Smooth muscle cell (in vitro differentiated cells): ENCODE data around the gene FADS2. TPM values are rescaled to one million over a fixed set of nuclear protein-coding genes. Genes with fewer than 3 reads are reported as not detected.

Source experiments
- DNase-seq: peaks from one replicate; lab custom pipeline; 2025; ENCODE audit not compliant: unreplicated experiment; lab: John Stamatoyannopoulos, UW
- H2AFZ ChIP-seq: fragments of 200-600 bp; sonication (generic); 2 replicates; pipeline ENCODE4 v1.6.0; 2016; ENCODE audit warnings: antibody characterized with exemption, low read depth, mild to moderate bottlenecking
- H3F3A ChIP-seq: fragments of 200-600 bp; sonication (generic); 2 replicates; pipeline ENCODE4 v1.6.0; 2017; ENCODE audit warnings: antibody characterized with exemption, low read depth
- H3K27ac ChIP-seq: fragments of 200-600 bp; sonication (generic); 2 replicates; pipeline ENCODE4 v1.5.1; 2016; ENCODE audit warnings: low read depth, mild to moderate bottlenecking
- H3K27me3 ChIP-seq: fragments of 200-600 bp; sonication (generic); 2 replicates; pipeline ENCODE4 v1.6.1; 2016; ENCODE audit warnings: low read depth, mild to moderate bottlenecking
- H3K36me3 ChIP-seq: fragments of 200-600 bp; sonication (generic); 2 replicates; pipeline ENCODE4 v1.5.1; 2016; ENCODE audit warnings: low read depth
- H3K4me1 ChIP-seq: fragments of 200-600 bp; sonication (generic); 2 replicates; pipeline ENCODE4 v1.5.1; 2016; ENCODE audit warnings: low read depth
- H3K4me2 ChIP-seq: fragments of 200-600 bp; sonication (generic); 2 replicates; pipeline ENCODE4 v1.6.0; 2016; ENCODE audit warnings: mild to moderate bottlenecking
- H3K4me3 ChIP-seq: fragments of 200-600 bp; sonication (generic); 2 replicates; pipeline ENCODE4 v1.5.1; 2016; ENCODE audit warnings: mild to moderate bottlenecking
- H3K79me2 ChIP-seq: fragments of 200-600 bp; sonication (generic); 2 replicates; pipeline ENCODE4 v1.6.0; 2016; ENCODE audit warnings: low read depth, mild to moderate bottlenecking
- H3K9ac ChIP-seq: fragments of 200-600 bp; sonication (generic); 2 replicates; pipeline ENCODE4 v1.6.0; 2016; ENCODE audit warnings: low read depth
- H3K9me3 ChIP-seq: fragments of 200-600 bp; sonication (generic); replicated peaks from 2 replicates; pipeline ENCODE4 v1.5.1; 2016; ENCODE audit warnings: low read depth
- H4K20me1 ChIP-seq: fragments of 200-600 bp; sonication (generic); 2 replicates; pipeline ENCODE4 v1.6.0; 2016; ENCODE audit warnings: low read depth
- WGBS: methylation state at CpG from one replicate; pipeline ENCODE4 v1.1.7; 2016; ENCODE audit warnings: low lambda C conversion rate; 5-methylcytosine and 5-hydroxymethylcytosine counted together
- polyA plus RNA-seq: library from polyadenylated mRNA; unstranded; fragments of >200 nt; fragmentation: Nextera tagmentation; extraction: Ambion mirVana; gene quantifications from 2 replicates; pipeline ENCODE4 v1.2.1, GENCODE V29; 2016
- total RNA-seq: library from RNA; depleted of rRNA; stranded (reverse); fragments of >200 nt; gene quantifications from 2 replicates; pipeline ENCODE4 v1.2.3, GENCODE V29; 2014
- TF ChIP-seq, protein P1 (sequence below): fragments of 200-600 bp; sonication (generic); IDR thresholded peaks from 2 replicates; pipeline ENCODE4 v1.5.1; 2017; ENCODE audit warnings: borderline replicate concordance, mild to moderate bottlenecking, antibody characterized with exemption; ENCODE audit not compliant: insufficient read depth, poor library complexity, severe bottlenecking

The FADS2 gene
- total and polyA plus RNA-seq, 2 experiments from 2014 or later = 279 to 495 TPM

DNA sequence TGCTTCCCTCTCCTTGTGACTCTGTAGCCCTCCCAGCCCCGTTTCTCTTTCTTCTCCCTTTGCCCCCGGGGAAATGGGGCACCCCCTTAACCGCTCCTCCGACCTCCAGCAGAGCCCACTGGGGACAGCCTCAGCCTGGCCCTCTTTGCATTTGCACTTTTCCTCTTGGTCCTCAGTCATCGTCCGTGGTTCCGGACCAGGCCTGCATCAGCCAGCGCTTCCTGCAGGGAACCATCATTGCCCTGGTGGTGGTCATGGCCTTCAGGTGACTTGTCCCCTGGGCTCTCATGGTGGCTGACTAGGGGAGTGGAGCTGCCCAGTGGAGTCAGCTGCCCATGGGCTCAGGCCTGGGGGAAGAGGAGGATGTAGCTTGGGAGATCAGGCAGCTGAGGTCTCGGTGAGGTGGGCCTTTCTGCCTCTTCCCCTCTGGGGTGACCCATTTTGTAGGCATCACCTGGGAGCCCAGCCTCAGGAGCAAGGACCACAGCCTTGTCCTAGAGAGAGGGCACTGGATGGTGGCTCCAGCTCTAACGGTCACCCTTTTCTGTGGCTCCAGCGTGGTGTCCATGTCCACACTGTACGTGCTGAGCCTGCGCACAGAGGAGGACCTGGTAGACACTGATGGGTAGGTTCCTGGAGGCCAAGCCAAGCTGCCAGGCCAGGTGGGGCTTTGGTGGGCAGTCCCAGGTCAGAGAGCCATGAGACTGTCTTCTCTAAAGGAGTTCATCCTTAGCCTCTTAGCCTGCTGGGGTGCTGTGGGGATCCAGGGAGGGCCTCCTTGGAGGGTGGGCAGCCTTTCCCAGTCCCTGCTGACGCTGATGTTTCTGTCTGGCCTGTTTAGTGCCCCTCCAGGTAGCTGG is 48.2 kb upstream of the FADS2 start:
- H3K4me2 ChIP-seq = no peak overlapping the region
- no peaks in the 10 kb centered on the region for H3K79me2 ChIP-seq
- no peak overlapping the region for H3K27ac ChIP-seq
- no peaks in the 10 kb centered on the region for H3K9me3 ChIP-seq
- WGBS = 94% methylated on average over 14 of the region's 14 CpGs
- no peaks in the 10 kb centered on the region for H3F3A ChIP-seq
- no peak overlapping the region for H3K4me3 ChIP-seq
- no peak overlapping the region for H3K9ac ChIP-seq
- no peaks in the 10 kb centered on the region for H3K27me3 ChIP-seq
- H4K20me1 ChIP-seq = peaks cover 10% of the 10 kb centered on the region
- no peak overlapping the region for H2AFZ ChIP-seq
- H3K4me1 ChIP-seq = no peaks in the 10 kb centered on the region
- DNase-seq = no peak
- H3K36me3 ChIP-seq = no peaks in the 10 kb centered on the region
- TF ChIP-seq, protein P1, sequence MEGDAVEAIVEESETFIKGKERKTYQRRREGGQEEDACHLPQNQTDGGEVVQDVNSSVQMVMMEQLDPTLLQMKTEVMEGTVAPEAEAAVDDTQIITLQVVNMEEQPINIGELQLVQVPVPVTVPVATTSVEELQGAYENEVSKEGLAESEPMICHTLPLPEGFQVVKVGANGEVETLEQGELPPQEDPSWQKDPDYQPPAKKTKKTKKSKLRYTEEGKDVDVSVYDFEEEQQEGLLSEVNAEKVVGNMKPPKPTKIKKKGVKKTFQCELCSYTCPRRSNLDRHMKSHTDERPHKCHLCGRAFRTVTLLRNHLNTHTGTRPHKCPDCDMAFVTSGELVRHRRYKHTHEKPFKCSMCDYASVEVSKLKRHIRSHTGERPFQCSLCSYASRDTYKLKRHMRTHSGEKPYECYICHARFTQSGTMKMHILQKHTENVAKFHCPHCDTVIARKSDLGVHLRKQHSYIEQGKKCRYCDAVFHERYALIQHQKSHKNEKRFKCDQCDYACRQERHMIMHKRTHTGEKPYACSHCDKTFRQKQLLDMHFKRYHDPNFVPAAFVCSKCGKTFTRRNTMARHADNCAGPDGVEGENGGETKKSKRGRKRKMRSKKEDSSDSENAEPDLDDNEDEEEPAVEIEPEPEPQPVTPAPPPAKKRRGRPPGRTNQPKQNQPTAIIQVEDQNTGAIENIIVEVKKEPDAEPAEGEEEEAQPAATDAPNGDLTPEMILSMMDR = no peak

DNA sequence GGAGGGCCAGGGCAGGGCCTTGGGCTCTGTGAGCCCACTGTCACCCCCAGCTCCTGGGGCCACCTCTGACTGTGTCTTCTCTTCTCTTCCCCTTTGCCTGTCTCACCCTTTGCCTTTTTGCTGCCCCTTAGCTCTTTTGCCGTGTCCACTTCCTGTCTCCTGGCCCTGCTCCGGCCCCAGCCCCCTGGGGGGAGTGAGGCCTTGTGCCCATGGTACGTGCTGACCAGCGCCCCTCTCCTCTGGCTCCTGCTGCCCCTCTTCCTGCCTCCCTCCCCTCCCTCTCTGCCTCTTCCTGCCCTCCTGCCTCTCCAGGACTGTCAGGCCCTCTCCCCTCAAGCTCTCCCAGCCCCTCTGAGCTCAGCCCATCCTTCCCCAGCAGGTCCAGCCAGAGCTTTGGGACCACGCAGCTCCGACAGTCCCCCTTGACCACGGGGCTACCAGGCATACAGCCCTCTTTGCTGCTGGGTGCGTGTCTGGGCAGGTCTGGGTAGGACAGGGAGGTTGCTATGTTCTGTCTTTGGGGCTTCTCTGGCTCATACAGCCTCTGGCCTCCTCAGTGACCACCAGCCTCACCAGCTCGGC is 47.4 kb upstream of the FADS2 start:
- Histone ChIP-seq H3K4me3 (no peak overlapping the region), H3K4me1 (no peaks in the 10 kb centered on the region), H3K79me2 (no peaks in the 10 kb centered on the region), H3K27me3 (no peaks in the 10 kb centered on the region), H3K9ac (no peak overlapping the region), H3K9me3 (no peaks in the 10 kb centered on the region), H4K20me1 (peaks cover 10% of the 10 kb centered on the region), H3F3A (peaks cover under 1% of the 10 kb centered on the region), H3K36me3 (no peaks in the 10 kb centered on the region), H3K4me2 (no peak overlapping the region), H3K27ac (no peak overlapping the region), H2AFZ (no peak overlapping the region)
- WGBS = 92% methylated on average over 5 of the region's 9 CpGs
- TF ChIP-seq, protein P1 = no peak
- no peak for DNase-seq

DNA sequence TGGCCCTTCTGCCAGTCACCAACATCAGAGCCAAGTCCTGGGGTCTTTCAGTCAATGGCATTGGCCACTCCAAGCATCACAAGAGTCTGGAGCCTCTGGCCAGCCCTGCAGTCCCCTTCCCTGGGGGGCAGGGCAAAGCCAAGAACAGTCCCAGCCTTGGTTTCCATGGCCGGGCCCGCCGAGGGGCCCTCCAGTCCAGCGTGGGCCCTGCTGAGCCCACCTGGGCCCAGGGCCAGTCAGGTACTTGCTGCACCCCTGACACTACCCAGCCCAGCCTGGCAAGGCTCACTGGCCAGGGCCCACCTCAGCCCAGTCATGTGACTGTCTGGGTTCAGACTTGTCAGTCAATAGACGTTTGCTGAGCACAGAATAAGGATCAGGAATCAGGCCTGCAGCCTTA is 46.5 kb upstream of the FADS2 start:
- Histone ChIP-seq H2AFZ (no peak overlapping the region), H3F3A (peaks cover 8% of the 10 kb centered on the region), H3K4me2 (no peak overlapping the region), H3K4me3 (no peak overlapping the region), H3K9ac (no peak overlapping the region), H3K4me1 (no peaks in the 10 kb centered on the region), H3K27me3 (no peaks in the 10 kb centered on the region), H3K9me3 (no peaks in the 10 kb centered on the region), H4K20me1 (peaks cover 10% of the 10 kb centered on the region), H3K36me3 (no peaks in the 10 kb centered on the region), H3K27ac (no peak overlapping the region), H3K79me2 (no peaks in the 10 kb centered on the region)
- WGBS = 84% methylated on average over 5 of the region's 5 CpGs
- TF ChIP-seq, protein P1 = no peak
- DNase-seq = no peak
